IgD-negative memory B cell (primary cell): ENCODE data around the gene CNN2. TPM values are rescaled to one million over a fixed set of nuclear protein-coding genes. Genes with fewer than 3 reads are reported as not detected.

ENCODE experiments used
- H3K27ac Mint-ChIP-seq, 3 donors: one replicate each; pipeline ENCODE4 v1.8.0; 2020 to 2022; ENCODE audit warnings: mild to moderate bottlenecking in 3 of 3, mixed read lengths in 3 of 3, moderate library complexity in 1 of 3
- H3K27me3 Mint-ChIP-seq: one replicate; pipeline ENCODE4 v1.8.0; 2021; ENCODE audit warnings: mixed read lengths
- H3K36me3 Mint-ChIP-seq: one replicate; pipeline ENCODE4 v1.8.0; 2020; ENCODE audit warnings: mild to moderate bottlenecking, mixed read lengths
- H3K4me1 Mint-ChIP-seq, 3 donors: one replicate each; pipeline ENCODE4 v1.8.0; 2020 to 2022; ENCODE audit warnings: mixed read lengths in 3 of 3, mild to moderate bottlenecking in 1 of 3
- H3K4me3 Mint-ChIP-seq, 4 donors: one replicate each; pipeline ENCODE4 v1.8.0; 2020 to 2022; ENCODE audit warnings: mild to moderate bottlenecking in 4 of 4, mixed read lengths in 4 of 4, moderate library complexity in 3 of 4
- H3K9me3 Mint-ChIP-seq, 3 donors: one replicate each; pipeline ENCODE4 v1.8.0; 2020 to 2021; ENCODE audit warnings: mixed read lengths in 3 of 3, mild to moderate bottlenecking in 1 of 3
- polyA plus RNA-seq: library from polyadenylated mRNA; unstranded; fragments of 300-500 nt; fragmentation: Illumina TruSeq; gene quantifications from one replicate; pipeline ENCODE4 v1.2.3, GENCODE V29; 2021

The CNN2 gene
- polyA plus RNA-seq, 1 donor from 2014 or later, result 596 TPM

- Mint-ChIP-seq H3K4me1 (peaks cover 0 to 5% (median 0%) of the 10 kb centered on the region in 3 donors), H3K27ac (no peak overlapping the region), H3K36me3 (no peaks in the 10 kb centered on the region), H3K4me3 (no peak overlapping the region), H3K9me3 (no peaks in the 10 kb centered on the region), H3K27me3 (peaks cover 15% of the 10 kb centered on the region)
Measured at GRCh38 chr19:1003283-1003682, 23.1 kb upstream of the CNN2 start.

- H3K4me3 Mint-ChIP-seq, result no peak overlapping the region
- H3K9me3 Mint-ChIP-seq, result no peaks in the 10 kb centered on the region
- H3K27me3 Mint-ChIP-seq, result peaks cover 7% of the 10 kb centered on the region
- peaks cover 0 to 5% (median 0%) of the 10 kb centered on the region in 3 donors for H3K4me1 Mint-ChIP-seq
- H3K27ac Mint-ChIP-seq, result peak overlapping the region in 1 of 3 donors; percentile 53
- H3K36me3 Mint-ChIP-seq, result no peaks in the 10 kb centered on the region
Measured at GRCh38 chr19:1004204-1004802, 22.1 kb upstream of the CNN2 start.

GRCh38 chr19:1004803-1005664 lies 21.4 kb upstream of the CNN2 start:
- Mint-ChIP-seq H3K27ac (peak overlapping the region in 1 of 3 donors; percentile 16), H3K4me3 (no peak overlapping the region), H3K36me3 (no peaks in the 10 kb centered on the region), H3K4me1 (peaks cover 0 to 5% (median 0%) of the 10 kb centered on the region in 3 donors), H3K9me3 (no peaks in the 10 kb centered on the region), H3K27me3 (peaks cover 6% of the 10 kb centered on the region)

GRCh38 chr19:1006711-1007398 lies 19.6 kb upstream of the CNN2 start:
- Mint-ChIP-seq H3K4me1 (peaks cover 0 to 3% (median 0%) of the 10 kb centered on the region in 3 donors), H3K4me3 (no peak overlapping the region), H3K36me3 (no peaks in the 10 kb centered on the region), H3K9me3 (no peaks in the 10 kb centered on the region), H3K27me3 (peaks cover 1% of the 10 kb centered on the region), H3K27ac (peak overlapping the region in 1 of 3 donors; percentile 60)

GRCh38 chr19:1007399-1008251 lies 18.8 kb upstream of the CNN2 start:
- H3K36me3 Mint-ChIP-seq, result no peaks in the 10 kb centered on the region
- H3K9me3 Mint-ChIP-seq, result no peaks in the 10 kb centered on the region
- no peak overlapping the region for H3K4me3 Mint-ChIP-seq
- no peaks in the 10 kb centered on the region for H3K27me3 Mint-ChIP-seq
- H3K4me1 Mint-ChIP-seq, result peaks cover 0 to 2% (median 0%) of the 10 kb centered on the region in 3 donors
- peak overlapping the region in 2 of 3 donors; percentile 39 to 74 for H3K27ac Mint-ChIP-seq

- Mint-ChIP-seq H3K27me3 (no peaks in the 10 kb centered on the region), H3K4me3 (peak overlapping the region in 1 of 4 donors; percentile 8), H3K36me3 (no peaks in the 10 kb centered on the region), H3K9me3 (no peaks in the 10 kb centered on the region), H3K4me1 (peaks cover 0 to 2% (median 0%) of the 10 kb centered on the region in 3 donors), H3K27ac (peak overlapping the region in 2 of 3 donors; percentile 39 to 74)
Measured at GRCh38 chr19:1008268-1009040, 18.0 kb upstream of the CNN2 start.

- Mint-ChIP-seq H3K36me3 (no peaks in the 10 kb centered on the region), H3K27ac (no peak overlapping the region), H3K4me1 (peaks cover 0 to 2% (median 0%) of the 10 kb centered on the region in 3 donors), H3K27me3 (no peaks in the 10 kb centered on the region), H3K4me3 (no peak overlapping the region), H3K9me3 (no peaks in the 10 kb centered on the region)
Measured at GRCh38 chr19:1009041-1009980, 17.1 kb upstream of the CNN2 start.

- H3K4me1 Mint-ChIP-seq, result peaks cover 0 to 2% (median 0%) of the 10 kb centered on the region in 3 donors
- no peaks in the 10 kb centered on the region for H3K9me3 Mint-ChIP-seq
- H3K27me3 Mint-ChIP-seq, result no peaks in the 10 kb centered on the region
- no peaks in the 10 kb centered on the region for H3K36me3 Mint-ChIP-seq
- no peak overlapping the region for H3K4me3 Mint-ChIP-seq
- H3K27ac Mint-ChIP-seq, result no peak overlapping the region
Measured at GRCh38 chr19:1009981-1010538, 16.3 kb upstream of the CNN2 start.

- Mint-ChIP-seq H3K9me3 (no peaks in the 10 kb centered on the region), H3K4me3 (no peak overlapping the region), H3K27me3 (no peaks in the 10 kb centered on the region), H3K36me3 (no peaks in the 10 kb centered on the region), H3K4me1 (peaks cover 0 to 1% (median 0%) of the 10 kb centered on the region in 3 donors), H3K27ac (no peak overlapping the region)
Measured at GRCh38 chr19:1010586-1011510, 15.6 kb upstream of the CNN2 start.

- H3K36me3 Mint-ChIP-seq, result no peaks in the 10 kb centered on the region
- no peak overlapping the region for H3K4me3 Mint-ChIP-seq
- H3K27ac Mint-ChIP-seq, result no peak overlapping the region
- no peaks in the 10 kb centered on the region for H3K27me3 Mint-ChIP-seq
- H3K9me3 Mint-ChIP-seq, result no peaks in the 10 kb centered on the region
- H3K4me1 Mint-ChIP-seq, result peaks cover 0 to 6% (median 5%) of the 10 kb centered on the region in 3 donors
Measured at GRCh38 chr19:1011831-1012333, 14.5 kb upstream of the CNN2 start.

GRCh38 chr19:1012334-1012733 lies 14.1 kb upstream of the CNN2 start:
- Mint-ChIP-seq H3K4me3 (no peak overlapping the region), H3K4me1 (peaks cover 0 to 10% (median 9%) of the 10 kb centered on the region in 3 donors), H3K9me3 (no peaks in the 10 kb centered on the region), H3K36me3 (no peaks in the 10 kb centered on the region), H3K27me3 (no peaks in the 10 kb centered on the region), H3K27ac (no peak overlapping the region)

GRCh38 chr19:1013218-1013617 lies 13.2 kb upstream of the CNN2 start:
- peaks cover 0 to 18% (median 12%) of the 10 kb centered on the region in 3 donors for H3K4me1 Mint-ChIP-seq
- H3K27ac Mint-ChIP-seq, result no peak overlapping the region
- no peaks in the 10 kb centered on the region for H3K27me3 Mint-ChIP-seq
- H3K36me3 Mint-ChIP-seq, result no peaks in the 10 kb centered on the region
- H3K4me3 Mint-ChIP-seq, result no peak overlapping the region
- no peaks in the 10 kb centered on the region for H3K9me3 Mint-ChIP-seq
